ENCODE results near the gene ICAM4. TPM values are rescaled to one million over a fixed set of nuclear protein-coding genes. Genes with fewer than 3 reads are reported as not detected.

The ICAM4 gene
- polyA plus RNA-seq (2012; ENCODE audit: insufficient read length, low read depth) = 0.72 TPM

GRCh38 chr19:10286803-10287737 lies at the start of gene ICAM4:
ICAM4 (plus strand) TSS chr19:10286955; CDS start chr19:10287013, 58 bp downstream.
- no peak for TF ChIP-seq SIN3A (IDR thresholded peaks at IDR 0.05; ENCODE audit: borderline replicate concordance, insufficient read depth, low read length)
- no peak for TF ChIP-seq FOXP2 (optimal IDR thresholded peaks at IDR 0.05; ENCODE audit: borderline replicate concordance, extremely low read depth, extremely low read length, insufficient read depth)
- no peak for TF ChIP-seq REST (IDR thresholded peaks at IDR 0.05; ENCODE audit: insufficient read depth in 1 of 2, low read depth in 2 of 2, low read length in 2 of 2)
- TF ChIP-seq TAF1 (IDR thresholded peaks at IDR 0.05; ENCODE audit: borderline replicate concordance, insufficient read depth, low read length) = no peak
- TF ChIP-seq POLR2AphosphoS5 (IDR thresholded peaks at IDR 0.05; ENCODE audit: low read depth, low read length) = no peak

GRCh38 chr19:10237702-10238101 lies 49.1 kb upstream of the ICAM4 start:
- TF ChIP-seq SIN3A (IDR thresholded peaks at IDR 0.05; ENCODE audit: borderline replicate concordance, insufficient read depth, low read length) = no peak
- no peak for TF ChIP-seq FOXP2 (optimal IDR thresholded peaks at IDR 0.05; ENCODE audit: borderline replicate concordance, extremely low read depth, extremely low read length, insufficient read depth)
- no peak for TF ChIP-seq TAF1 (IDR thresholded peaks at IDR 0.05; ENCODE audit: borderline replicate concordance, insufficient read depth, low read length)
- no peak for TF ChIP-seq REST (IDR thresholded peaks at IDR 0.05; ENCODE audit: insufficient read depth in 1 of 2, low read depth in 2 of 2, low read length in 2 of 2)
- TF ChIP-seq POLR2AphosphoS5 (IDR thresholded peaks at IDR 0.05; ENCODE audit: low read depth, low read length) = no peak

GRCh38 chr19:10238172-10238783 lies 48.5 kb upstream of the ICAM4 start:
- no peak for TF ChIP-seq POLR2AphosphoS5 (IDR thresholded peaks at IDR 0.05; ENCODE audit: low read depth, low read length)
- TF ChIP-seq SIN3A (IDR thresholded peaks at IDR 0.05; ENCODE audit: borderline replicate concordance, insufficient read depth, low read length) = no peak
- no peak for TF ChIP-seq REST (IDR thresholded peaks at IDR 0.05; ENCODE audit: insufficient read depth in 1 of 2, low read depth in 2 of 2, low read length in 2 of 2)
- TF ChIP-seq FOXP2 (optimal IDR thresholded peaks at IDR 0.05; ENCODE audit: borderline replicate concordance, extremely low read depth, extremely low read length, insufficient read depth) = no peak
- TF ChIP-seq TAF1 (IDR thresholded peaks at IDR 0.05; ENCODE audit: borderline replicate concordance, insufficient read depth, low read length) = no peak

- no peak for TF ChIP-seq REST (IDR thresholded peaks at IDR 0.05; ENCODE audit: insufficient read depth in 1 of 2, low read depth in 2 of 2, low read length in 2 of 2)
Measured at GRCh38 chr19:10243606-10244005, 43.1 kb upstream of the ICAM4 start.
